IMR-90 (cell line): ENCODE data around the gene MXRA8. TPM values are rescaled to one million over a fixed set of nuclear protein-coding genes. Genes with fewer than 3 reads are reported as not detected.

Source experiments
- ATAC-seq: fragments of 200-7000 bp; cut with Tn5 transposase; 2 replicates; pipeline ENCODE4 v1.9.1; 2020; ENCODE audit warnings: low read depth, mild to moderate bottlenecking, moderate library complexity
- BruUV-seq: library from RNA; stranded (reverse); fragments of 400-500 nt; replicated peaks from 2 replicates; lab custom pipeline; 2021; lab: Mats Ljungman, UMichigan
- CTCF ChIA-PET: fragments of 300-600 bp; formaldehyde crosslinking; extraction: SDS; loops from one replicate; lab custom pipeline; 2021; ENCODE audit warnings: antibody characterized with exemption; lab: Yijun Ruan, JAX
- POLR2A ChIA-PET: fragments of 300-600 bp; sonication (Branson Sonifier 250); formaldehyde crosslinking; loops from one replicate; lab custom pipeline; 2022; ENCODE audit warnings: antibody characterized with exemption; ENCODE audit not compliant: unreplicated experiment; lab: Charles Lee
- DNase-seq: peaks from one replicate; pipeline ENCODE4 v3.0.0; 2013
- H2AFZ ChIP-seq: replicated peaks from 2 replicates; pipeline ENCODE3; 2013; ENCODE audit warnings: low read length, mild to moderate bottlenecking; ENCODE audit not compliant: poor library complexity
- H2AK5ac ChIP-seq: 2 replicates; pipeline ENCODE4 v1.6.1; 2013; ENCODE audit warnings: low read depth, low read length, inconsistent platforms
- H2AK9ac ChIP-seq: replicated peaks from 2 replicates; pipeline ENCODE3; 2013; ENCODE audit warnings: mild to moderate bottlenecking, low read depth, low read length, moderate library complexity; ENCODE audit not compliant: poor library complexity
- H2BK120ac ChIP-seq: 2 replicates; pipeline ENCODE4 v1.6.1; 2013; ENCODE audit warnings: low read depth, low read length, inconsistent platforms
- H2BK15ac ChIP-seq: 3 replicates; pipeline ENCODE4 v1.6.1; 2013; ENCODE audit warnings: low read depth, low read length, inconsistent platforms
- H2BK20ac ChIP-seq: 2 replicates; pipeline ENCODE4 v1.6.1; 2013; ENCODE audit warnings: low read depth, mild to moderate bottlenecking, inconsistent platforms, low read length, moderate library complexity
- H2BK5ac ChIP-seq: 2 replicates; pipeline ENCODE4 v1.6.1; 2013; ENCODE audit warnings: mild to moderate bottlenecking, low read depth, low read length, inconsistent platforms; ENCODE audit not compliant: poor library complexity, severe bottlenecking
- H3K14ac ChIP-seq: replicated peaks from 2 replicates; pipeline ENCODE4 v1.6.1; 2013; ENCODE audit warnings: low read depth, low read length, inconsistent platforms
- H3K18ac ChIP-seq: 2 replicates; pipeline ENCODE4 v1.6.1; 2013; ENCODE audit warnings: low read depth, low read length, control low read depth
- H3K23ac ChIP-seq: 2 replicates; pipeline ENCODE4 v1.6.1; 2013; ENCODE audit warnings: low read depth, low read length, inconsistent platforms
- H3K27ac ChIP-seq: 2 replicates; pipeline ENCODE4 v1.5.1; 2013; ENCODE audit warnings: mild to moderate bottlenecking, control low read depth, low read length; ENCODE audit not compliant: insufficient read depth
- H3K27me3 ChIP-seq: 2 replicates; pipeline ENCODE4 v1.6.1; 2013; ENCODE audit warnings: low read length; ENCODE audit not compliant: control insufficient read depth, insufficient read depth
- H3K36me3 ChIP-seq: 2 replicates; pipeline ENCODE4 v1.6.1; 2013; ENCODE audit warnings: low read length, mixed read lengths; ENCODE audit not compliant: control insufficient read depth, insufficient read depth
- H3K4ac ChIP-seq: 2 replicates; pipeline ENCODE4 v1.6.1; 2013; ENCODE audit warnings: low read depth, low read length, inconsistent platforms
- H3K4me1 ChIP-seq: 2 replicates; pipeline ENCODE4 v1.6.1; 2013; ENCODE audit warnings: low read length, mixed read lengths; ENCODE audit not compliant: control insufficient read depth, insufficient read depth
- H3K4me2 ChIP-seq: 2 replicates; pipeline ENCODE4 v1.6.1; 2013; ENCODE audit warnings: low read depth, mild to moderate bottlenecking, control low read depth, low read length, moderate library complexity
- H3K4me3 ChIP-seq: 2 replicates; pipeline ENCODE4 v1.5.1; 2013; ENCODE audit warnings: low read depth, mild to moderate bottlenecking, control low read depth, low read length, moderate library complexity; ENCODE audit not compliant: insufficient read depth
- H3K56ac ChIP-seq: 2 replicates; pipeline ENCODE4 v1.6.1; 2013; ENCODE audit warnings: low read length, inconsistent platforms; ENCODE audit not compliant: insufficient read depth; ENCODE audit errors: extremely low read depth
- H3K79me1 ChIP-seq, 2 experiments: 2 replicates each; pipeline ENCODE4 v1.6.1; 2013; ENCODE audit warnings: low read length in 2 of 2, inconsistent platforms in 1 of 2, low read depth in 1 of 2
- H3K9ac ChIP-seq: 2 replicates; pipeline ENCODE4 v1.6.1; 2013; ENCODE audit warnings: low read depth, low read length, control low read depth
- H3K9me1 ChIP-seq: 2 replicates; pipeline ENCODE4 v1.6.1; 2013; ENCODE audit warnings: low read length, inconsistent platforms; ENCODE audit not compliant: insufficient read depth
- H3K9me3 ChIP-seq: 2 replicates; pipeline ENCODE4 v1.6.1; 2013; ENCODE audit warnings: low read length; ENCODE audit not compliant: control insufficient read depth, insufficient read depth
- H4K20me1 ChIP-seq: 2 replicates; pipeline ENCODE4 v1.6.1; 2013; ENCODE audit warnings: low read length, inconsistent platforms; ENCODE audit not compliant: insufficient read depth
- H4K5ac ChIP-seq: 2 replicates; pipeline ENCODE4 v1.6.1; 2013; ENCODE audit warnings: mild to moderate bottlenecking, low read depth, low read length, control low read depth
- H4K8ac ChIP-seq, 2 experiments: 2 replicates each; pipeline ENCODE4 v1.6.1; 2013; ENCODE audit warnings: low read depth in 2 of 2, low read length in 2 of 2, control low read depth in 1 of 2, inconsistent platforms in 1 of 2
- H4K91ac ChIP-seq: 2 replicates; pipeline ENCODE4 v1.6.1; 2013; ENCODE audit warnings: low read depth, low read length, inconsistent platforms; ENCODE audit not compliant: insufficient read depth
- MAFK ChIP-seq: IDR thresholded peaks from 2 replicates; pipeline ENCODE4 v1.6.1; 2012; ENCODE audit warnings: low read depth, low read length, improper control_type of control experiment
- NFE2L2 ChIP-seq: fragments of 150-350 bp; IDR thresholded peaks from 2 replicates; pipeline ENCODE4 v1.6.1; 2016; ENCODE audit warnings: low read depth, mild to moderate bottlenecking, low read length
- WGBS, 2 experiments: methylation state at CpG; one replicate each; pipeline versions ENCODE4 v1.1.5 to v1.1.7; 2013; ENCODE audit warnings: missing lambda C conversion rate in 2 of 2; ENCODE audit not compliant: insufficient read length in 1 of 2; ENCODE audit errors: extremely low coverage in 2 of 2; 5-methylcytosine and 5-hydroxymethylcytosine counted together
- dilution Hi-C: fragments of 300-500 bp; cut with HindIII; formaldehyde crosslinking; loops from one replicate; pipeline ENCODE4 v1.14.3; 2018; ENCODE audit warnings: low sequenced_read_pairs; ENCODE audit not compliant: unreplicated experiment
- in situ Hi-C: fragments of 300-500 bp; cut with MboI; formaldehyde crosslinking; loops from 3 replicates; pipeline ENCODE4 v1.14.3; 2019; ENCODE audit warnings: low sequenced_read_pairs, inconsistent platforms, mixed read lengths
- intact Hi-C: fragments of 100-400 bp; cut with micrococcal nuclease; formaldehyde crosslinking; loops from 2 replicates; pipeline ENCODE4 v1.10.0; 2022
- polyA plus RNA-seq, 3 experiments: library from polyadenylated mRNA; depleted of rRNA; stranded (reverse); fragments of >200 nt; gene quantifications; 2 replicates each; pipeline ENCODE4 v1.2.3, GENCODE V29; 2012; ENCODE audit warnings: low replicate concordance in 1 of 3
- total RNA-seq: library from RNA; depleted of rRNA; stranded (reverse); fragments of >200 nt; gene quantifications from 2 replicates; pipeline ENCODE4 v1.2.3, GENCODE V29; 2012
- TF ChIP-seq, protein P1 (sequence below): fragments of 150-350 bp; IDR thresholded peaks from 2 replicates; pipeline ENCODE4 v1.6.1; 2017; ENCODE audit warnings: mild to moderate bottlenecking, antibody characterized with exemption, low read length, low read depth
- TF ChIP-seq, protein P2 (sequence below): conservative IDR thresholded peaks from 2 replicates; pipeline ENCODE4 v1.5.1; 2012; ENCODE audit warnings: mild to moderate bottlenecking, low read depth, low read length, improper control_type of control experiment

Gene MXRA8
- total and polyA plus RNA-seq, 2 of the 4 experiments (the other 2 are of a cell fraction), result 92.5 to 469 TPM

DNA sequence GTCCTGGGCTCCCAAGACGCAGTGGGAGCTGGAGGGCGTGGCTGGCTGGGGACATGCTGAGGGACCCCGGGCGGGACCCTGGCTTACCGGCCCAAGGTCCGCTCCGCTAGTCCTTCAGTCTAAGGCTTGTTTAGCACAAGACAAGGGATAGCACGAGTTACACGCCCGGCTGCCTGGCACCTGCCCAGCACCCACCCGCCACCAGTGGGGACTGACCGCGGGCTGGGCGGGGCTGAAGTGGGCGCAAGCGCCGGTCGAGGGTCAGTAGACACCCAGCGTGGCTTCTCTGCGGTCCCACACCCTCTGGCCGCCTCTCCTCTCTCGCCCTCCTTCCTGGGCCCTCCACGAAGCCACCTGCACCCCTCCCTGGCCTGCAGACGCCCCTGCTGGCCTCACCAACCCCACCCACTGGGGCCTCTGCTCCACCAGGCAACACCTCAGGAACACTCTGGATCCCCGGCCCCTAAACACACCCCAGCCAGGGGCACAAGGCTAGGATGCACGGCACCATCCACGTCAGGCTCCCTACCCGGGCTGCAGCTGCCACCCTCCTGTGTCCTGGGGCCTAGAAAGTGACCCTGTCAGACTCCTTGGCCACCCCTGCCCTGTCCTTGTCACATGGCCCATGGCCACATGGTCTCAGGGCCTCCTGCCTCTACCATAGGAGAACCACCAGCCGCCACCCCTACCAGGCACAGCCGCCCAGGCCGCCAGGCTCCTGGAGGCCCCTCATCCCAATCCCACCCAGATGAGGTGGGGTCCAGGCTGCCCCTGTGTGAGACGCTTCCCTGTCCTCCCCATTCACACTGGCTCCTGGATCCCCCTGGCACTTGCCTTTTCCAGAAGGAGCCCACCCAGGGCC, 21.2 kb downstream of the MXRA8 start:
- Histone ChIP-seq H3K18ac (no peak overlapping the region), H2BK15ac (no peak overlapping the region), H3K23ac (no peak overlapping the region), H4K8ac (no peak overlapping the region), H3K27ac (no peak overlapping the region), H3K9ac (no peak overlapping the region), H3K79me1 (peaks cover 12 to 16% of the 10 kb centered on the region in 2 experiments), H3K9me3 (no peaks in the 10 kb centered on the region), H3K36me3 (peaks cover 48% of the 10 kb centered on the region), H3K4me1 (no peaks in the 10 kb centered on the region), H3K9me1 (peaks cover 9% of the 10 kb centered on the region), H2AK5ac (no peak overlapping the region), H3K14ac (no peak overlapping the region), H2BK20ac (no peak overlapping the region), H3K4me3 (no peak overlapping the region), H4K91ac (no peak overlapping the region), H3K4ac (no peak overlapping the region), H2AK9ac (no peak overlapping the region), H2BK120ac (no peak overlapping the region), H2BK5ac (no peak overlapping the region), H3K27me3 (no peaks in the 10 kb centered on the region), H2AFZ (no peak overlapping the region), H3K4me2 (no peak overlapping the region), H4K20me1 (peaks cover 15% of the 10 kb centered on the region), H4K5ac (no peak overlapping the region), H3K56ac (no peak overlapping the region)
- CTCF ChIA-PET, result no interaction called here
- intact Hi-C loops (no loop called here), dilution Hi-C loops (no loop called here), in situ Hi-C loops (no loop called here)
- POLR2A ChIA-PET, result no interaction called here
- BruUV-seq, result no TSS peak
- 94% methylated on average over 22 of the region's 32 CpGs; no CpG with 5 or more reads in 1 of the 2 experiments for WGBS, 2 experiments
- no peak for TF ChIP-seq NFE2L2
- TF ChIP-seq, protein P1, sequence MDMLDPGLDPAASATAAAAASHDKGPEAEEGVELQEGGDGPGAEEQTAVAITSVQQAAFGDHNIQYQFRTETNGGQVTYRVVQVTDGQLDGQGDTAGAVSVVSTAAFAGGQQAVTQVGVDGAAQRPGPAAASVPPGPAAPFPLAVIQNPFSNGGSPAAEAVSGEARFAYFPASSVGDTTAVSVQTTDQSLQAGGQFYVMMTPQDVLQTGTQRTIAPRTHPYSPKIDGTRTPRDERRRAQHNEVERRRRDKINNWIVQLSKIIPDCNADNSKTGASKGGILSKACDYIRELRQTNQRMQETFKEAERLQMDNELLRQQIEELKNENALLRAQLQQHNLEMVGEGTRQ, result no peak
- no peak for TF ChIP-seq MAFK
- TF ChIP-seq, protein P2, sequence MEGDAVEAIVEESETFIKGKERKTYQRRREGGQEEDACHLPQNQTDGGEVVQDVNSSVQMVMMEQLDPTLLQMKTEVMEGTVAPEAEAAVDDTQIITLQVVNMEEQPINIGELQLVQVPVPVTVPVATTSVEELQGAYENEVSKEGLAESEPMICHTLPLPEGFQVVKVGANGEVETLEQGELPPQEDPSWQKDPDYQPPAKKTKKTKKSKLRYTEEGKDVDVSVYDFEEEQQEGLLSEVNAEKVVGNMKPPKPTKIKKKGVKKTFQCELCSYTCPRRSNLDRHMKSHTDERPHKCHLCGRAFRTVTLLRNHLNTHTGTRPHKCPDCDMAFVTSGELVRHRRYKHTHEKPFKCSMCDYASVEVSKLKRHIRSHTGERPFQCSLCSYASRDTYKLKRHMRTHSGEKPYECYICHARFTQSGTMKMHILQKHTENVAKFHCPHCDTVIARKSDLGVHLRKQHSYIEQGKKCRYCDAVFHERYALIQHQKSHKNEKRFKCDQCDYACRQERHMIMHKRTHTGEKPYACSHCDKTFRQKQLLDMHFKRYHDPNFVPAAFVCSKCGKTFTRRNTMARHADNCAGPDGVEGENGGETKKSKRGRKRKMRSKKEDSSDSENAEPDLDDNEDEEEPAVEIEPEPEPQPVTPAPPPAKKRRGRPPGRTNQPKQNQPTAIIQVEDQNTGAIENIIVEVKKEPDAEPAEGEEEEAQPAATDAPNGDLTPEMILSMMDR, result no peak
- DNase-seq, result no peak
- no peak for ATAC-seq
